Suprapubic skin (tissue), 4 donors: ENCODE results near the gene ZNF579. TPM values are rescaled to one million over a fixed set of nuclear protein-coding genes. Genes with fewer than 3 reads are reported as not detected.

Experiments used
- DNase-seq, 2 donors: peaks; one replicate each; pipeline ENCODE4 v3.0.0-alpha.2; 2019; ENCODE audit warnings: low spot score in 2 of 2
- H3K27ac ChIP-seq: fragments of 200-600 bp; sonication (generic); one replicate; pipeline ENCODE4 v1.5.1; 2019
- H3K27me3 ChIP-seq: fragments of 200-600 bp; sonication (generic); one replicate; pipeline ENCODE4 v1.5.1; 2019
- H3K36me3 ChIP-seq: fragments of 200-600 bp; sonication (generic); one replicate; pipeline ENCODE4 v1.5.1; 2019
- H3K4me1 ChIP-seq: fragments of 200-600 bp; sonication (generic); one replicate; pipeline ENCODE4 v1.5.1; 2019
- H3K4me3 ChIP-seq: fragments of 200-600 bp; sonication (generic); one replicate; pipeline ENCODE4 v1.5.1; 2019; ENCODE audit warnings: mild to moderate bottlenecking
- H3K9me3 ChIP-seq: fragments of 200-600 bp; sonication (generic); one replicate; pipeline ENCODE4 v1.5.1; 2019
- CTCF ChIP-seq, 2 donors: fragments of 200-600 bp in 1 of 2; fragments of 450-650 bp in 1 of 2; sonication (generic) in 1 of 2; IDR thresholded peaks; one replicate each; pipeline ENCODE4 v1.5.1; 2016 to 2019; ENCODE audit warnings: antibody characterized with exemption in 2 of 2, mild to moderate bottlenecking in 1 of 2, moderate library complexity in 1 of 2
- EP300 ChIP-seq: sonication (generic); formaldehyde crosslinking; IDR thresholded peaks from one replicate; pipeline ENCODE4 v1.6.1; 2017; ENCODE audit warnings: antibody characterized with exemption
- POLR2A ChIP-seq, 2 donors: fragments of 450-650 bp; IDR thresholded peaks; one replicate each; pipeline ENCODE4 v1.6.1; 2017; ENCODE audit warnings: antibody characterized with exemption in 2 of 2, mild to moderate bottlenecking in 2 of 2, moderate library complexity in 2 of 2
- POLR2AphosphoS5 ChIP-seq, 3 donors: sonication (generic); formaldehyde crosslinking; IDR thresholded peaks; one replicate each; pipeline ENCODE4 v1.6.1; 2017; ENCODE audit warnings: antibody characterized with exemption in 3 of 3
- whole genome bisulfite sequencing: methylation state at CpG from one replicate; pipeline ENCODE4 v1.1.5; 2018; 5-methylcytosine and 5-hydroxymethylcytosine counted together
- total RNA-seq, 4 donors: library from RNA; depleted of rRNA; stranded (reverse); fragments of >200 nt; gene quantifications; one replicate each; pipeline ENCODE4 v1.1.0, GENCODE V29; 2016

The ZNF579 gene
- total RNA-seq, 4 donors from 2014 or later, result 1.8 to 3.1 (median 2.8) TPM

- Histone ChIP-seq H3K36me3 (peaks cover 37% of the 10 kb centered on the region), H3K27me3 (no peaks in the 10 kb centered on the region), H3K9me3 (no peaks in the 10 kb centered on the region), H3K27ac (no peak overlapping the region), H3K4me1 (peaks cover 16% of the 10 kb centered on the region), H3K4me3 (no peak overlapping the region)
- DNase-seq, result no peak
- TF ChIP-seq CTCF (IDR thresholded peaks at IDR 0.05), result no peak
- no peak for TF ChIP-seq POLR2A (IDR thresholded peaks at IDR 0.05)
- TF ChIP-seq EP300, result no peak
- no peak for TF ChIP-seq POLR2AphosphoS5 (IDR thresholded peaks at IDR 0.05)
- 87% methylated on average over 12 of the region's 12 CpGs for whole genome bisulfite sequencing
Observed at GRCh38 chr19:55620410-55621204, 40.0 kb upstream of the ZNF579 start.

GRCh38 chr19:55619286-55619685 lies 38.6 kb upstream of the ZNF579 start:
- peaks cover 9% of the 10 kb centered on the region for H3K4me1 ChIP-seq
- WGBS, result 80% methylated on average over 3 of the region's 3 CpGs
- H3K27me3 ChIP-seq, result no peaks in the 10 kb centered on the region
- H3K36me3 ChIP-seq, result peaks cover 50% of the 10 kb centered on the region
- DNase-seq, result no peak
- H3K4me3 ChIP-seq, result no peak overlapping the region
- no peak for TF ChIP-seq POLR2A (IDR thresholded peaks at IDR 0.05)
- no peak for TF ChIP-seq POLR2AphosphoS5 (IDR thresholded peaks at IDR 0.05)
- no peak for TF ChIP-seq EP300
- TF ChIP-seq CTCF (IDR thresholded peaks at IDR 0.05), result no peak
- H3K9me3 ChIP-seq, result no peaks in the 10 kb centered on the region
- no peak overlapping the region for H3K27ac ChIP-seq

- Histone ChIP-seq H3K27me3 (no peaks in the 10 kb centered on the region), H3K4me3 (no peak overlapping the region), H3K36me3 (peaks cover 59% of the 10 kb centered on the region), H3K9me3 (no peaks in the 10 kb centered on the region), H3K4me1 (peaks cover 2% of the 10 kb centered on the region), H3K27ac (no peak overlapping the region)
- no peak for TF ChIP-seq POLR2AphosphoS5 (IDR thresholded peaks at IDR 0.05)
- TF ChIP-seq POLR2A (IDR thresholded peaks at IDR 0.05), result no peak
- TF ChIP-seq CTCF (IDR thresholded peaks at IDR 0.05), result no peak
- no peak for TF ChIP-seq EP300
- WGBS, result 85% methylated on average over 7 of the region's 7 CpGs
- no peak for DNase-seq
Observed at GRCh38 chr19:55618426-55618825, 37.8 kb upstream of the ZNF579 start.

- no peak for TF ChIP-seq EP300
- TF ChIP-seq POLR2A (IDR thresholded peaks at IDR 0.05), result no peak
- TF ChIP-seq POLR2AphosphoS5 (IDR thresholded peaks at IDR 0.05), result no peak
- TF ChIP-seq CTCF (IDR thresholded peaks at IDR 0.05), result no peak
- Histone ChIP-seq H3K27ac (no peak overlapping the region), H3K27me3 (no peaks in the 10 kb centered on the region), H3K9me3 (no peaks in the 10 kb centered on the region), H3K4me3 (no peak overlapping the region), H3K4me1 (peaks cover 2% of the 10 kb centered on the region), H3K36me3 (peaks cover 58% of the 10 kb centered on the region)
- no peak for DNase-seq
- WGBS, result 93% methylated on average over 8 of the region's 8 CpGs
Observed at GRCh38 chr19:55617426-55617825, 36.8 kb upstream of the ZNF579 start.

- peaks cover 8% of the 10 kb centered on the region for H3K4me1 ChIP-seq
- 94% methylated on average over 22 of the region's 38 CpGs for WGBS
- H3K36me3 ChIP-seq, result peaks cover 48% of the 10 kb centered on the region
- no peak overlapping the region for H3K27ac ChIP-seq
- no peak overlapping the region for H3K4me3 ChIP-seq
- no peaks in the 10 kb centered on the region for H3K9me3 ChIP-seq
- no peaks in the 10 kb centered on the region for H3K27me3 ChIP-seq
- TF ChIP-seq POLR2A (IDR thresholded peaks at IDR 0.05) (no peak), POLR2AphosphoS5 (IDR thresholded peaks at IDR 0.05) (no peak), EP300 (no peak)
- DNase-seq, result no peak
Observed at GRCh38 chr19:55616395-55616875, 35.8 kb upstream of the ZNF579 start.
